ENCODE results near the gene ZNF354C.

Gene ZNF354C

GRCh38 chr5:179060116-179061008, at the start of gene ZNF354C:
Gene ZNF354C (plus strand): TSS chr5:179060373. CDS start chr5:179062069, 1,696 bp downstream.
- in situ Hi-C loops (cut with MboI; ENCODE audit: low sequenced_read_pairs): no loop called here
- Histone ChIP-seq H3K36me3 (replicated peaks) (no peaks in the 10 kb centered on the region), H3K4me3 (no peak within 1 kb of the TSS), H3K4me1 (no peaks in the 10 kb centered on the region), H3K27me3 (ENCODE audit: low read depth) (no peaks in the 10 kb centered on the region), H3K9me3 (no peaks in the 10 kb centered on the region)
- no peak for DNase-seq (ENCODE audit: low spot score in 2 of 2)

- no peak for DNase-seq (ENCODE audit: low spot score in 2 of 2)
- Histone ChIP-seq H3K4me1 (no peaks in the 10 kb centered on the region), H3K36me3 (replicated peaks) (no peaks in the 10 kb centered on the region), H3K27me3 (ENCODE audit: low read depth) (no peaks in the 10 kb centered on the region), H3K9me3 (no peaks in the 10 kb centered on the region; the same call in 1 of the 2 replicates), H3K4me3 (no peak within 1 kb of the TSS)
- in situ Hi-C loops (cut with MboI; ENCODE audit: low sequenced_read_pairs): no loop called here
These were observed 36.5 kb upstream of the ZNF354C start, which contains the start of gene ZNF879 for GRCh38 chr5:179023528-179024189. Gene ZNF879 (plus strand): TSS chr5:179023804. CDS start chr5:179025005, 1,201 bp downstream.

DNA sequence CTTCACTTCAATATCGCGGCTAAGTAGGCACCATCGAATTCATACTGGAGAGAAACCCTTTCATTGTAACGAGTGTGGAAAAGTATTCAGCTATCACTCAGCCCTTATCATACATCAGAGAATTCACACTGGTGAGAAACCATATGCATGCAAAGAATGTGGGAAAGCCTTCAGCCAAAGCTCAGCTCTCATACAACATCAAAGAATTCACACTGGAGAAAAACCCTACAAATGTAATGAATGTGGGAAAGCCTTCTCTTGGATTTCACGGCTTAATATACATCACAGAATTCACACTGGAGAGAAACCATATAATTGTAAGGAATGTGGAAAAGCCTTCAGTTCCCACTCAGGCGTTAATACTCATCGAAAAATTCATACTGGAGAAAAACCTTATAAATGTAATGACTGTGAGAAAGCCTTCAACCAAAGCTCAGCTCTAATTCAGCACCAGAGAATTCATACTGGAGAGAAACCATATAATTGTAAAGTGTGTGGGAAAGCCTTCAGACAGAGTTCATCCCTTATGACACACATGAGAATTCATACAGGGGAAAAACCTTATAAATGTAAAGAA, 27.1 kb upstream of the ZNF354C start:
- peaks cover 4% of the 10 kb centered on the region; the same call in 1 of the 2 replicates for H3K9me3 ChIP-seq
- H3K4me3 ChIP-seq: no peak overlapping the region
- H3K36me3 ChIP-seq (replicated peaks): no peaks in the 10 kb centered on the region
- in situ Hi-C loops (cut with MboI; ENCODE audit: low sequenced_read_pairs): no loop called here
- H3K27me3 ChIP-seq (ENCODE audit: low read depth): no peaks in the 10 kb centered on the region
- H3K4me1 ChIP-seq: no peaks in the 10 kb centered on the region
- DNase-seq (ENCODE audit: low spot score in 2 of 2): no peak

DNA sequence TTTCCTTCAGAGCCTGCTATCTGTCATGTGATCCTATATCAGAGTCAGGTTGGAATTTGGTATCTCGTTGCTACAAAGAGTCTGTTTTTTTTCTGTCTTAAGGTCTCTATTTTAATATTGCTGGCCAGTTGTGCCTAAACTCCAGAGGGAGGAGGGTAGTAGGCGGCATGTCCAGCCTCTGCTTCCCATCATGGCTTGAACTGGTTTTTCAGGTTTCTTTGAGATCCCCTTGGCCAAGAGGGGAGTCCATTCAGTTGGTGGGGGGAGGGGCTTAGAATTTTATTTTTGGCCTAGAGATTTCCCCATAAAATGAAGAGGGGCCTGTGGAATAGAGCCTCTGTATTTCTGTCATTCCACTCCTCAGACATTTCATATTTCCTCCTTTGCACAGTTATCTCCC, 15.4 kb upstream of the ZNF354C start:
- H3K27me3 ChIP-seq (ENCODE audit: low read depth): no peaks in the 10 kb centered on the region
- no peaks in the 10 kb centered on the region for H3K36me3 ChIP-seq (replicated peaks)
- in situ Hi-C loops (cut with MboI; ENCODE audit: low sequenced_read_pairs): no loop called here
- H3K4me3 ChIP-seq: no peak overlapping the region
- DNase-seq (ENCODE audit: low spot score in 2 of 2): no peak
- no peaks in the 10 kb centered on the region for H3K4me1 ChIP-seq
- H3K9me3 ChIP-seq: 0 out of 2 replicates have a peak, but pooled peaks cover 3% of the 10 kb centered on the region

DNA sequence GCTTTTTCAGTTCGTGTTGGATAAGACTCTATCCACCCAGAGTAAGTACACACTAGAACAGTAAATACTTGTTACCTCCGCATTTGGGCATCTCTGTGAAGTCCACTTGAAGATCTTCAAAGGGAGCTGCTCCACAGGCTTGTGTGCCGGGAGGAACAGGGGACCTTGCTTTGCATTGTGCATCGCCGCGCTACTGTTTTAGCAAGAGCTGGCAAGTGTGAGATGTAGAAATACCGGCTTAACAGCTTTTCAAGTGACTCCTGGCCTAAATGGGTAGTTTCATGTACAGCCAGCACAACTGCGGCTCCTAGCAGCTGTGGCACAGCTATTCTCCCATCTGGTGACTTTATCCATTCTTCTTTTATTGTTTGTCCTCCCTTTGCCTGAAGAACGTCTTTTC, 8.4 kb upstream of the ZNF354C start:
- Histone ChIP-seq H3K36me3 (replicated peaks) (no peaks in the 10 kb centered on the region), H3K27me3 (ENCODE audit: low read depth) (no peaks in the 10 kb centered on the region), H3K4me1 (no peaks in the 10 kb centered on the region), H3K4me3 (no peak overlapping the region), H3K9me3 (no peaks in the 10 kb centered on the region)
- no peak for DNase-seq (ENCODE audit: low spot score in 2 of 2)
- in situ Hi-C loops (cut with MboI; ENCODE audit: low sequenced_read_pairs): no loop called here

GRCh38 chr5:179054036-179054785, 6.0 kb upstream of the ZNF354C start:
- in situ Hi-C loops (cut with MboI; ENCODE audit: low sequenced_read_pairs): no loop called here
- H3K27me3 ChIP-seq (ENCODE audit: low read depth): no peaks in the 10 kb centered on the region
- no peaks in the 10 kb centered on the region for H3K4me1 ChIP-seq
- no peaks in the 10 kb centered on the region for H3K36me3 ChIP-seq (replicated peaks)
- H3K9me3 ChIP-seq: no peaks in the 10 kb centered on the region
- no peak overlapping the region for H3K4me3 ChIP-seq
- no peak for DNase-seq (ENCODE audit: low spot score in 2 of 2)

DNA sequence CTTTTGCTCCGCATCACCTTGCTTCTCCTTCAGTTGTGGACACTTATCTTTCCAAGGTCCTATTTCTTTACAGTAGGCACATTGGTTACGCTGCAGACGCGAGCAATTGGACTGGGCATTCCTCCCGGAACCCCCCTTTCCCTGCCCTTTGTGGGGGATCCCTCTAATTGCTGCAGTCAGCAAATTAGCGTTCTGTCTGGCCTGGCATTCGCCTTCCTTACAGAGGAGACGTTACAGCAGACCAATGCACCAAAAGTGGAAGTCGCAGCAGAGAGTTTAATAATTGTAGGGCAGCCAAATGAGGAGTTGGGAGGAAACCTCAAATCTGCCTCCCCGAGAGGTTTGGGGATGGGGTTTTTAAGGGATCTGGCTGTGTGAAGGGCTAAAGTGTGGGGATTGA, 5.3 kb upstream of the ZNF354C start:
- Histone ChIP-seq H3K4me1 (no peaks in the 10 kb centered on the region), H3K27me3 (ENCODE audit: low read depth) (no peaks in the 10 kb centered on the region), H3K36me3 (replicated peaks) (no peaks in the 10 kb centered on the region), H3K9me3 (no peaks in the 10 kb centered on the region), H3K4me3 (no peak overlapping the region)
- DNase-seq (ENCODE audit: low spot score in 2 of 2): no peak
- in situ Hi-C loops (cut with MboI; ENCODE audit: low sequenced_read_pairs): no loop called here

GRCh38 chr5:179055436-179055835, 4.7 kb upstream of the ZNF354C start:
- DNase-seq (ENCODE audit: low spot score in 2 of 2): no peak
- no peaks in the 10 kb centered on the region for H3K4me1 ChIP-seq

DNA sequence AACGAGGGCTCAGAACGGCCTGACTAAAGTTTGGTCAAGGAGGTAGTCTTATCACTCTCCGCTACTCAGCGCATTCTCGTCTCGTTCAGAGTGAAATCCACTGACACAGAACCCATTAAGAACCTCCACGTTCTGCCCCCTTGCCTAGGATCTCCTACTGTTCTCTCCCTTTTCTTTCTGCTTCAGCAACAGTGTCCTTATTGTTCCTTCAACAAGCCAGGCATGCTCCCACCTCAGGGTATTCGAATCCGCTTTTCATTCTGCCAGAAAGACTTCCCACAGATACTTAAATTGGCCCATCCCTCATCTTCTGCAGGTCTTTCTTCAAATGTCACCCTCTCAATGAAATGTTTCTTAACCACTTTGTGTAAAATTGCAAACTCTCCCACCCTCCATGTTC, 4.3 kb upstream of the ZNF354C start:
- H3K9me3 ChIP-seq: no peaks in the 10 kb centered on the region
- no peak for DNase-seq (ENCODE audit: low spot score in 2 of 2)
- in situ Hi-C loops (cut with MboI; ENCODE audit: low sequenced_read_pairs): no loop called here
- no peaks in the 10 kb centered on the region for H3K4me1 ChIP-seq
- no peaks in the 10 kb centered on the region for H3K36me3 ChIP-seq (replicated peaks)
- no peak overlapping the region for H3K4me3 ChIP-seq
- no peaks in the 10 kb centered on the region for H3K27me3 ChIP-seq (ENCODE audit: low read depth)

More at GRCh38 chr5:179055436-179055835, 4.7 kb upstream of the ZNF354C start:
- H3K27me3 ChIP-seq (ENCODE audit: low read depth): no peaks in the 10 kb centered on the region
- no peaks in the 10 kb centered on the region for H3K9me3 ChIP-seq
- no peak overlapping the region for H3K4me3 ChIP-seq
- H3K36me3 ChIP-seq (replicated peaks): no peaks in the 10 kb centered on the region
- in situ Hi-C loops (cut with MboI; ENCODE audit: low sequenced_read_pairs): no loop called here

GRCh38 chr5:179061025-179061424, 852 bp downstream of the ZNF354C start:
- no peak for DNase-seq (ENCODE audit: low spot score in 2 of 2)
- Histone ChIP-seq H3K4me3 (no peak overlapping the region), H3K27me3 (ENCODE audit: low read depth) (no peaks in the 10 kb centered on the region), H3K4me1 (no peaks in the 10 kb centered on the region), H3K36me3 (replicated peaks) (no peaks in the 10 kb centered on the region), H3K9me3 (no peaks in the 10 kb centered on the region)
- in situ Hi-C loops (cut with MboI; ENCODE audit: low sequenced_read_pairs): no loop called here

- H3K4me3 ChIP-seq: no peak overlapping the region
- H3K4me1 ChIP-seq: no peaks in the 10 kb centered on the region
- no peaks in the 10 kb centered on the region; the same call in 1 of the 2 replicates for H3K9me3 ChIP-seq
- H3K36me3 ChIP-seq (replicated peaks): no peaks in the 10 kb centered on the region
- in situ Hi-C loops (cut with MboI; ENCODE audit: low sequenced_read_pairs): no loop called here
- no peaks in the 10 kb centered on the region for H3K27me3 ChIP-seq (ENCODE audit: low read depth)
- DNase-seq (ENCODE audit: low spot score in 2 of 2): no peak
These were observed 5.5 kb downstream of the ZNF354C start for GRCh38 chr5:179065703-179066102.

DNA sequence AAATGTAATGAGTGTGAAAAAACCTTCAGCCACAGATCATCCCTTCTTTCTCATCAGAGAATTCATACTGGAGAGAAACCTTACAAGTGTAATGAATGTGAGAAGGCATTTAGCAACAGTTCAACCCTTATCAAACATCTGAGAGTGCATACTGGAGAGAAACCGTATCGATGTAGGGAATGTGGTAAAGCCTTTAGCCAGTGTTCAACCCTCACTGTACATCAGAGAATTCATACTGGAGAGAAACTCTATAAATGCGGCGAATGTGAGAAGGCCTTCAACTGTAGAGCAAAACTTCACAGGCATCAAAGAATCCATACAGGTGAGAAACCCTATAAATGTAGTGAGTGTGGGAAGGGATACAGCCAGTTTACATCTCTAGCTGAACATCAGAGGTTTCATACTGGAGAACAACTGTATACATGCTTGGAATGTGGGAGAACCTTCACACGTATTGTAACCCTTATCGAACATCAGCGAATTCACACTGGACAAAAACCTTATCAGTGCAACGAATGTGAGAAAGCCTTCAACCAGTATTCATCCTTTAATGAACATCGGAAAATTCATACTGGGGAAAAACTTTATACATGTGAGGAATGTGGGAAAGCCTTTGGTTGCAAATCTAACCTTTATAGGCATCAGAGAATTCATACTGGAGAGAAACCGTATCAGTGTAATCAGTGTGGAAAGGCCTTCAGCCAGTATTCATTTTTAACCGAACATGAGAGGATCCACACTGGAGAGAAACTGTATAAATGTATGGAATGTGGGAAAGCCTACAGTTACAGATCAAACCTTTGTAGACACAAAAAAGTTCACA, 19.2 kb downstream of the ZNF354C start:
- Histone ChIP-seq H3K9me3 (peaks cover 10% of the 10 kb centered on the region), H3K4me1 (no peaks in the 10 kb centered on the region)

DNA sequence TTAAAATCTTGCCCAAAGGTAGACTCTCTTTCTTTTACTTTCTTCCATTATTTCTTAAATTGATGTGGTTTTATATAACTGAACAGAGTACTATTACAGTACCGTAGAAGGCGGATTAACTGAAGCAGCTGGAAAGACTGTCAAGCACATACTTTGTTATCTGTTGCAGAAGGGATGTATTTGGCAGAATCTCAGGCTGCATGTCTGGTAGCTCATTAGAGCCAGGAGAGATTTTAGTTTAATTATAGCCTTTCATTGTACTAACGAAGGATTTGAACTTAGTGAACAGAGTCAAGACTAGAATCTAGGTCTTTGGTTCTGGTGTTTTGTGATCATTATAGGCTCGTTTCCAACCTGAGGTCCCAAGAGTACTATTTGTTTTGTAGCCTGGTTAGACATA, 20.6 kb downstream of the ZNF354C start:
- Histone ChIP-seq H3K4me1 (no peaks in the 10 kb centered on the region), H3K36me3 (replicated peaks) (no peaks in the 10 kb centered on the region), H3K4me3 (no peak overlapping the region), H3K9me3 (peaks cover 10% of the 10 kb centered on the region), H3K27me3 (ENCODE audit: low read depth) (no peaks in the 10 kb centered on the region)
- DNase-seq (ENCODE audit: low spot score in 2 of 2): no peak
- in situ Hi-C loops (cut with MboI; ENCODE audit: low sequenced_read_pairs): no loop called here

More for the DNA sequence above, 19.2 kb downstream of the ZNF354C start:
- Histone ChIP-seq H3K36me3 (replicated peaks) (no peaks in the 10 kb centered on the region), H3K27me3 (ENCODE audit: low read depth) (no peaks in the 10 kb centered on the region), H3K4me3 (no peak overlapping the region)
- DNase-seq (ENCODE audit: low spot score in 2 of 2): no peak
- in situ Hi-C loops (cut with MboI; ENCODE audit: low sequenced_read_pairs): no loop called here
